ENCODE data around the gene ZG16.

The ZG16 gene

GRCh38 chr16:29766571-29766970 is 11.5 kb upstream of the ZG16 start:
- TF ChIP-seq YY1 (IDR thresholded peaks at IDR 0.05; ENCODE audit: low read depth) (no peak), USF1 (IDR thresholded peaks at IDR 0.05) (no peak), FOXM1 (IDR thresholded peaks at IDR 0.05; ENCODE audit: borderline replicate concordance, low read depth) (no peak), TCF12 (IDR thresholded peaks at IDR 0.05; ENCODE audit: low read depth) (no peak)

DNA sequence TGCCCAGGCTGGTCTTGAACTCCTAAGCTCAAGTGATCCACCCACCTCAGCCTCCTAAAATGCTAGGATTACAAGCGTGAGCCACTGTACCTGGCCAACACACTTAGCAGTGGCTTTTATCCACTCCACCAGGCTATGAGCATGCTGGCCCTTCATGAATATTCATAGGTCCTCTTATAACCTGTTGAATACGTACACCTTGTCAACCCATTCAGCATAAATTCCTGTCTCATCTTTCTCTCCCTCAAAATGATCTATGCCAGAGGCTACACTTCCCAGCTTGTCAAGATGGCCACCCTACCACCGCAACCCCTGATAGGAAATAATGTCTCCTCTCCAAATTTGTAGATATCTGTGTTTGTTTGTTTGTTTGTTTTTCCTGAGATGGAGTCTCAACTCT is 11.0 kb upstream of the ZG16 start:
- no peak for TF ChIP-seq TEAD4 (IDR thresholded peaks at IDR 0.05)
- TF ChIP-seq ZBTB7A (IDR thresholded peaks at IDR 0.05; ENCODE audit: low read depth) = no peak
- no peak for TF ChIP-seq YY1 (IDR thresholded peaks at IDR 0.05; ENCODE audit: low read depth)
- no peak for TF ChIP-seq EGR1 (IDR thresholded peaks at IDR 0.05)
- no peak for TF ChIP-seq FOXM1 (IDR thresholded peaks at IDR 0.05; ENCODE audit: borderline replicate concordance, low read depth)
- no peak for TF ChIP-seq CREB1 (IDR thresholded peaks at IDR 0.05; ENCODE audit: low read depth)
- no peak for TF ChIP-seq TAF1 (IDR thresholded peaks at IDR 0.05; ENCODE audit: low read depth)

DNA sequence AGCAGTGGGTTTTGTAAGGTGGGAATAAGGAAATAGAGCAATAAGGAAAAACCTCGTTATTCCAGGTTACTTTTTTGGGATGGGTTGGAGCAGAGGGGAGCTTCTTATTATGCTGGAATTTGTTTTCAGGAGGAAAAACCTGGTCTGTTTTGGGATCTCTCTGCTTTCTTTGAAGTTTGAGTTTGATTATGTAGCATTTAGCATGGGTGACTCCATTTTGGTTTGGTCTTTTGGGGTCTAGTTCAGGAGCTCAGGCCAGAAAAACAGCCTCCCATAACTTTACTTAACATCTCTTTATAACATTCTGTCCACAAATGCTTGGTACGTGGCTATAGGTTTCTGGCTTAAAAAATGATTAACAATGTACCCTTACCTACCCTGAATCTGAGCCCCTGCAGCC is 8.5 kb upstream of the ZG16 start:
- no peak for TF ChIP-seq EGR1 (IDR thresholded peaks at IDR 0.05)
- TF ChIP-seq CEBPB (IDR thresholded peaks at IDR 0.05) = no peak
- TF ChIP-seq EP300 (IDR thresholded peaks at IDR 0.05; ENCODE audit: borderline replicate concordance) = no peak
- TF ChIP-seq TAF1 (IDR thresholded peaks at IDR 0.05; ENCODE audit: low read depth) = no peak
- no peak for TF ChIP-seq TCF12 (IDR thresholded peaks at IDR 0.05; ENCODE audit: low read depth)

DNA sequence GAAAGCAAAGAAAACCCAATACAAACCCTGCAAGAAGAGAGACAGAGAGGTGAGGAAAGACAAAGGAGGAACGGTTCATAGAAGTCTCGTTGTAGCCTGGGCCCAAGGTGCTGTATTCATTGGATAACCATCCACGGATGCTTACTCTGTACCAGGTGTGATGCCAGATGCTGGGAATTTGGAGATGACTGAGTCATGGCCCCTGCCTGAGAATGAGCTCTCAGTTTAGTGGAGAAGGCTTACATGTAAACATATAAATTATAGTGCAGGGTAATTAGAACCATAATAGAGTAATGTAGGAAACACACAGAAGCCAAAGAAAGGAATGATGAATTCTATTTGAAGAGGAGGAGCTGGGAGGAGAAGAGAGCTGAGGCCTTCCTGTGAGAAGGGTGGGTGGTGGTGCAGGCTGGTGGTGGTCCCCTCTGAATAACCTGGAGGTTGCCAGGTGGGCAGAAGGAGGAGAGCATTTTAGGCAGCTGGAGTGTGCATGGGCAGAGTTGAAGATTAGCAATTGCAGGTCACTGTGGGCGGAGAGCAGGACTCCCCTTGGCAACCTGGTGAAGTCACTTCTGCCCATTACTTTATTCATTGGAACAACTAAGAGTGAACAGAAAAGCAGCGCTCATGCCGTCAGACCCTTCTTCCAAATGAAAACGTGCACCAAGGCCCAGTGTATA is 7.7 kb upstream of the ZG16 start:
- TF ChIP-seq NFIC (IDR thresholded peaks at IDR 0.05) (no peak), RAD21 (IDR thresholded peaks at IDR 0.05; ENCODE audit: low read depth) (no peak), EP300 (IDR thresholded peaks at IDR 0.05; ENCODE audit: borderline replicate concordance) (no peak), CEBPB (IDR thresholded peaks at IDR 0.05) (no peak), TAF1 (IDR thresholded peaks at IDR 0.05; ENCODE audit: low read depth) (no peak)

DNA sequence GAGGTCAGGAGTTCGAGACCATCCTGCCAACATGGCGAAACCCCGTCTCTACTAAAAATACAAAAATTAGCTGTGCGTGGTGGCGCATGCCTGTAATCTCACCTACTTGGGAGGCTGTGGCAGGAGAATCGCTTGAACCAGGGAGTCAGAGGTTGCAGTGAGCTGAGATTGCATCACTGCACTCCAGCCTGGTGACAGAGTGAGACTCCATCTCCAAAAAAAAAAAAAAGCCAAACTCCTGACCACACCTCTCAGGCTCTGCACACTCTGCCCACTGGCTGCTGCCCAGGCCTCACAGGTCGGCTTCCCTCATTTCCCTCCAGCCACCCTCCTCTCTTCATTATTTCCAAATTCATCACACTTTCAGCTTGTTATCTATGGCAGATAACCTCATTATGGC is 5.7 kb upstream of the ZG16 start:
- 0 out of 2 replicates have a peak, but pooled peaks have one; percentile 27 for TF ChIP-seq CEBPB (IDR thresholded peaks at IDR 0.05)

GRCh38 chr16:29774730-29775129 is 3.3 kb upstream of the ZG16 start:
- TF ChIP-seq TCF12 (IDR thresholded peaks at IDR 0.05; ENCODE audit: low read depth) (no peak), MAX (IDR thresholded peaks at IDR 0.05) (no peak), CEBPB (IDR thresholded peaks at IDR 0.05) (no peak), CREB1 (IDR thresholded peaks at IDR 0.05; ENCODE audit: low read depth) (no peak), ZBTB7A (IDR thresholded peaks at IDR 0.05; ENCODE audit: low read depth) (no peak), REST (IDR thresholded peaks at IDR 0.05; ENCODE audit: low read depth) (no peak), EP300 (IDR thresholded peaks at IDR 0.05; ENCODE audit: borderline replicate concordance) (no peak), USF1 (IDR thresholded peaks at IDR 0.05) (no peak), TAF1 (IDR thresholded peaks at IDR 0.05; ENCODE audit: low read depth) (no peak), TEAD4 (IDR thresholded peaks at IDR 0.05) (no peak), NFIC (IDR thresholded peaks at IDR 0.05) (no peak), EGR1 (IDR thresholded peaks at IDR 0.05) (no peak), FOXM1 (IDR thresholded peaks at IDR 0.05; ENCODE audit: borderline replicate concordance, low read depth) (no peak), YY1 (IDR thresholded peaks at IDR 0.05; ENCODE audit: low read depth) (no peak), RAD21 (IDR thresholded peaks at IDR 0.05; ENCODE audit: low read depth) (no peak)

GRCh38 chr16:29775742-29776408 is 2.2 kb upstream of the ZG16 start:
- TF ChIP-seq MAX (IDR thresholded peaks at IDR 0.05) (no peak), USF1 (IDR thresholded peaks at IDR 0.05) (no peak), NFIC (IDR thresholded peaks at IDR 0.05) (no peak), EGR1 (IDR thresholded peaks at IDR 0.05) (no peak), TAF1 (IDR thresholded peaks at IDR 0.05; ENCODE audit: low read depth) (no peak), EP300 (IDR thresholded peaks at IDR 0.05; ENCODE audit: borderline replicate concordance) (no peak), ZBTB7A (IDR thresholded peaks at IDR 0.05; ENCODE audit: low read depth) (no peak), REST (IDR thresholded peaks at IDR 0.05; ENCODE audit: low read depth) (no peak)
